NCI-H460 (cell line): ENCODE measurements around the gene ERF. TPM values are rescaled to one million over a fixed set of nuclear protein-coding genes. Genes with fewer than 3 reads are reported as not detected.
A peak's percentile ranks its signal among the peaks of the same experiment; 100 is the strongest.

Experiments used
- DNase-seq: peaks from one replicate; pipeline ENCODE4 v3.0.0-alpha.2; 2016; ENCODE audit warnings: low read depth; ENCODE audit errors: extremely low read depth
- total RNA-seq: library from RNA; depleted of rRNA; stranded (reverse); fragments of >200 nt; shearing (Covaris generic); gene quantifications from 2 replicates; pipeline ENCODE4 v1.2.3, GENCODE V29; 2014

Gene ERF
- total RNA-seq, 1 experiment from 2014 or later = 16.1 TPM

DNA sequence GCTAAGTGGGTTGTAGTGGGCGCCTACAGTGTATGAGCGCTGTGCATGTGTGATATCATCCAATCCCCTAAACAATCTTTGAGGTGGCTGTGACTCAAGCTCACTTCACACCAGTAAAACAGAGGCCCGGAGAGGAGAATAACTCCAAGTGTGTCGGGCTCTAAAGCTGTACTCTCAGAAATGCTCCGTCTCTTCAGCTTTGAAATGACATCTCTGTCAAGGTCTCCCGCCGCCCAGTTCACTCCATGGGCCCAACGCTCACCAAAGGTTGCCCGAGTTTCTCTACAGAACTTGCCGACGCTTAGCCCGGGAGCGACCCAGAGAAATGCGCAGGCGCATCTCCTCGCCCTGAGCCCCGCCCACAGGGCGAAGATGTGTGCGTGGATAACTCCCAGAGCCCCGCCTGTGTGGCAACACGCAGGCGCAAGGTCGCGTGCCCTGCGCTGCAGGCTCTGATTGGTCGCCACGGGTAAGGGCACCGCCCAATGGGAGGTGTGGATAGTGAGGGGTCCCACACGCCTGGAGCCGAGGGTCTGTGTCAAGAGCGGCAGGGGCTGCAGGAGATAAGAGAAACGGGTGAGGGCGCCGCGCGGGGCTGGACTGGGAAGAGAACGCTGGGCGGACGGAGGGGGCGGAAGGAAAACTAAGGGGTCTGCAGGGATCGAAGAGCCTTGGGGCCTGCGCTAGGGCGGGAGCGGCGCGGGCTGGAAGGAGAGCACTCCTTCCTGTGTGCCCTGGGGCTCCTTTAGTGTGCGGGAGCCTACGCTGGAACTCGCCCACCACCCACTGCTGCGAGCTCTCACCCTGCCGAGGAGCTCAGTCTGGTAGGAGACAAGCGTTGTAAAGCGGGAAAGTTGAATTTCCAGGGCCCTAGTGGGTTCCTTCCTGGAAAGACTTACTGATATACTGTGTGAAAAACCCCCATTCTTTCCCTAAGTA is 34.8 kb downstream of the ERF start, which contains the start of gene ZNF526:
Gene ZNF526, plus strand, starts transcription at position 501 of the 939 bp plus-strand sequence. CDS start 4,092 bp downstream, outside the sequence.
- peak; percentile 92 for DNase-seq

DNA sequence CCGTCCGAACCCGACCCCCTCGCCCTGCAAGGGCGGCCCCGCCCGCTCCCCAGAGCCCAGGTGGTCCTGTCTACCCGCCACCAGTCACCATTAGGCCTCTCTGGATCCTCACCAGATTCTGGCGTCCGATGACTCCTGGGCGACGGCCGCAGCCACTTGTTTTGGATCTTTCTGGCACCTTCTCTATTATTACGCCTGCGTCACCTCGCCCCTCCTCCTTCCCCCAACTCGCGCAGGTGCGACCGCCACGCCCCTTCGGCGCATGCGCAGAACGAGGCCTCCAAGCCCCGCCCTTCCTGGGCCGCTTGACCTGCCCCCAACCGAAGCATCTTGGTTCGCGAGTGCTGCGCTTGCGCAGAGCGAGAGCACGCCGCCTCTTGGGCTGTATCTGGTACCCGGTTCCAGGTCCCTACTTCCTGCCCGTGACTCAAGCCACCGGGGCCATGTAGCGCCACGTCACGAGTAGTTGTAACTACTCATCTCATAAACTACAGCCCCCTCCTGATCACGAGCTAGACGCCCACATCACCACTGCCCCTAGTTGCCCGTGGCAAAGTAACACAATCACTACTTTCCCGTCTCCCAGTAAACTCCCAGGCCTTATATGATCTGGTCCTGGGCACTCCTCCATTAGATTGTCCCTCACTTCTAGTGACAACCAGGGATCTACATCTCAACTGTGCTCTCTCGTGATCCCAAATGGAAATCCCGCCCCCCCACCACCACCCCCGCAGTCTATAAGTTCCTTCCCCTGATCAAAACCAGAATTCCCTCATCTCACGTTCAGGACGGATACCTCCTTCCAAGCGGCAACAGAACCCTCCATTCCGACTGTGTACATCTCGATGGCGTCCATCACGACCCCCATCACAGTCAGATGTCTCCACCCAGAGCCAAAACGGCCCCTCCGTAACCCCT is 37.1 kb downstream of the ERF start, which contains the start of gene DEDD2:
Gene DEDD2, minus strand, starts transcription at position 158 of the 918 bp plus-strand sequence. CDS start 670 bp downstream, outside the sequence.
- DNase-seq = peak; percentile 93

DNA sequence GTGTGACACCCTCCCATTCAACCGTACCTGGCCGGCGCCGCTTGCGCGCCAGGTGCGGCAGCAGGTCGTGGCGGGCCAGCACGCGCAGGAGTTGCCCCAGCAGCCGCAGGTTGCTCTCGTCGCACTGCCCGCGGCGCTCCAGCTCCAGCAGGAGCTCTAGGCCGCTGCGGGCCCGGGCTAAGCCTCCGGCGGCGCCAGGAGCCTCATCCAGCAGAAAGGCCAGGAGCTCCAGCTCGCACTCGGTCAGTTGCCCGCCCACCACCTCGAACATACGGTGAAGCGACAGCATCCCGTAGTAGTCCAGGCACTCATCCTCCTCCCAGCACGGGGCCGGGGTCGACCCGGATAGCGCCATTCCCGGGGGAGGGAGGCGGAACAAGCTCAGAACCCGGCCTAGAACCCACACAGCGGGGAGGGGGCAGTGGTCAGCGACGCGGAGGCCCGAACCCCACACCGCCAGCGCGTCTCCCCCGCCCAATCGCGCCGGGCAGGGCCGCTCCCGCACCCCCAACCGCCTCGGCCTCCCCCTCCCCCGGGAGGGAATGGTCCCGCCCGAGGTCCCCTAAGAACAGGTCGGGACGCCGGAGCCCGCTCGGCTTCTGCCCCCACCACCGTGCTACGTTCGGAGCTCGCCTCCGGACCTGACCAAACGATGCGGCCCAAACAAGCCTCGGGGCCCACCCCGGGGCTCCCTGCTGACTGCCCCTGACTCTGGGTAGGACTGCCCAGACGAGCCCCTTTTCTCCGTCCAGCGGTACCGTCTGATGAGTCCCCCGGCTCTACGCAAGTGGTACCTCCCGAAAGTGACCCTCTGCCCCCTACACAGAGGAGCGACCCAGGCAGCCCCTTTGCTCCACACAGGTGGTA is 38.0 kb downstream of the ERF start:
- no peak for DNase-seq

DNA sequence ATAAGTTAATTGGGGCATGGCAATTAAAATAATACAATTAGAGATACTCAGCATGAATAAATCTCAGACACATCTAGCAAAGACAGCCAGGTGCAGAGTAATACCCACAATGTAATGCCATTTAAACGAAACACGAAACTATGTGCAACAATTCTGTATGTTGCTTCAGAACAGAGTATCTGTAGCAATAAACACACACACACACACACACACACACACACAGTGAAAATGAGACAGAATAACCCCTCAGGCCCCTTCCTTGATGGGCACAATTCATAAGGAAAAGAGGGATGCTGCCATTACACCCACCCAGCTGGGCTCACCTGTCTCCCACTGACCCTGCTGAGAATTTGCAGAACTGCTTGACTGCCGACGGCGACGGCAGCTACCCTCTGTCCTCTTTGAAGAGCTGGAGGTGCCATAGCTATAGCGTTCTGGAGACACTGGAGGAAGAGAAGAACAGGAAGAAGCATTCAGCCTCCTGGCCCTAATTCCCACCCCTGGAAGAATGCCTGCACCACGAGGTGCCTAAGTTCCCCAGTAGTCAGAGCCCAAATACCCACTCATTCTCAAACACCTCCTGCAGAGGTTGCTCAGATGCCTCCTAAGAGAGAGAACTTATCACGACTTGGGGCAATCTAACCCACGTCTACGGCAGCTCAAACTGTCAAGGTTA is 40.0 kb downstream of the ERF start:
- no peak for DNase-seq

DNA sequence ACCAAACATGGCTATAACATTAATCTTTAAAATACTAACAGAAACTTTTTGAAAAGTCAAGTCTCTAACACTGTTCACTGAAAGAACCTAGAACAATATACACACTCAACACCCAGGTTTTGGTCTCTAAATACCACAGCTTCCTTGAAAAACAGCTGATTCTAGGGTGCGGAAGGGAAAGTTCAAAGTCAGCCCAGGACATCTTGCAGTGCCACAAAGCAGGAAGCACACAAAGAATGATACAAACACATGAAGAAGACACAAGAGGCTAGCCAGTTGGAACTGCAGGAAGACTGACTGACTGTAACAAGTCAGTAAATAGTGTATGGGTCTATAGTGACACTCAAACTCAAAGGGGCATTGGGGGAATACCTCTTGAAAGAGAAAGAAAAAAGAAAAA is 42.0 kb downstream of the ERF start:
- no peak for DNase-seq

DNA sequence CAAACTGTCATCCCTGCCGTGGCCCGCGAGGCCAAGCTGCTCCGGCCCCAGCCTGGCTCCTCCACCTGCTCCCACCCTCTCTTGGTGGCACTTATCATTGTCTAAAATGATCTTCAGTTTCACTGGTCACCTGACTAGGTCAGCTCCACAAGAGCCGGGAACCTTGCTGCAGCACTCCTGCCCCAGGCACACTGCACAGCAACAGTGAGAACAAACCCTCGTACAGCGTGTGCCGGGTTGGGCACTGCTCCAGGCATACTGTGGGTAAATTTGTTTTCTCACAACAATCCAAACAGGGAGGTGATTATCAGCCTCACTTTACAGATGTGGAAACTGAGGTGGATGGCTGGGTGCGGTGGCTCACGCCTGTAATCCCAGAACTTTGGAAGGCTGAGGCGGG is 46.3 kb downstream of the ERF start:
- no peak for DNase-seq

DNA sequence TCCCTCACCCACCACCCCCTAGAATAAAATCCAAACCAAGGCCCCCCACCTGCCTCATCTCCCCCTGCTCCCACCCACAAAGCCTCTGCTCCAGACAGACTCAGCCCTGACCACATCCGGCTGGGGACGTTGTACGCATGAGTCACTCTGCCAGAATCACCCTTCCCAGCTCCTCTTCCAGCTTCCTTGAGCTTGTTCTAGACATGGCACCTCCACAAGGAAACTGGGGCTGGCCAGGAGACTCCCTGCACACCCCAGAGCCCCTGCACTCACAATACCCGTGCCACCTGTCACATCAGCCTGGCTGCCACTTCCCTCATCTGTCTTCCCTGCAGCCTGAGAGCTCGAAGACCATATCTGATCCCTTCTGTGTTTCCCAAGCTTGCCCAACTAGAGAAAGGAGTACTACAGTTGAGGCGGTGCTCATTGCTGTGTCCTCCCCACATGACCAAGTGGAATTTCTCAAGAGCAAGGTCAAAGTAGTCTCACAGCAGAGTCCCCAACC is 47.1 kb downstream of the ERF start:
- no peak for DNase-seq

DNA sequence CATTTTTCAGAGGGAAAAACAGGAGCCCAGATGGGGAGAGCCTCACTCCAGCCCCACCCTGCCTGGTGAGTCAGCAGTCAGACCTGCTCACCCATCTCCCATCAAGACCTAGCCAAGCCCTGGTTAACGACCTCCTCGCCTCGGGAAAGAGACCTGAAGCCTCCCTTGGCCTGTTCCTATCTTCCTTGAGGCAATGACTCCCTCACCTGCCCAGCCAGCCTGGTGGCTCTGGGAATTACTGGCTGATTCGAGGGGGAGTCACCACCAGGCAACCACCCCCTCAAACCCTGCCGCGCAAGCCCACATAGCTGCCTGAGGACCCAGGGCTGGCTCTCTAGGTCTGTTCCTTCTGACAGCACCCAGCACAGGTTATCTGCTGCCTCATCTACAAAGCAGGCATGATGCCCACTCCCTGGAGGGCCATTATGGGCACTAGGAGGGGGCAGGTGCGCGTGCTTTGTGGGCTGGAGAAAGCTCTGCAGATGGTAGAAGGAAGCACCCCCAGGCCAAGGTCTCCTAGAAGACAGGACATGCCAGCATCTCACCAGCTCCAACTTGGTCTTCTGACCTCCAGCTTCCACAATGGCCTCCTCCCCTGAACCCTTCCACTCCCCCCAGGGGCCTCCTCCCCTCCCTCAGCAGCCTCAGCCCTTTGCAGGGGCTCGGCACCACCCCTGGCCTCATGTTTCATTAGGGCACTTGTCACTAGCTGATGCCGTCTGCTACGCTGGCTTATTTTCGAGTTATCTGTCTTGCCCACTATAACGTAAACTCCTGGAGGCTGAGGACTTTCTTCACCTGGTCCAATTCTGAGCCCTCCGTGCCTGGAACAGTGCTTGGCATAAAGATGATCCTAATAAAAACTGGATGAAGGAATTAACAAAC is 47.8 kb downstream of the ERF start:
- no peak for DNase-seq

DNA sequence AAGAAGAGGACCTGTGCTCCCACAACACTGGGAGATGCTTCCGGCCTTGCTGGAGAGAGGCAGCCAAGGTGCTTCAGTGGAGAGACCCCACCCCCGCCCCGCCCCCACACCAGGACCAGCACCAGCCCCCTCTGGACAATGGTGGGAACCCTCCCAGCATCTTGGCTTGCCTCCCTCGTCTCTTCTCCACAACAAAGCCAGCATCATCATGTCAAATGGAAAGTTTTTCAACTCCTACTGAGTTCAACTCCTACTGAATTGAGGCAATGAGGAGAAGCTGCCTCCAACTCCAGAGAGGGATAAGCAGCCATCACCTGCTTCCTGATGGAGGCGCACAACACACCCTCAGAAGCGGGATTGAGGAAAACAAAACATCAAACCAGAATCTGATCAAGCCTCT is 50.3 kb downstream of the ERF start:
- no peak for DNase-seq

DNA sequence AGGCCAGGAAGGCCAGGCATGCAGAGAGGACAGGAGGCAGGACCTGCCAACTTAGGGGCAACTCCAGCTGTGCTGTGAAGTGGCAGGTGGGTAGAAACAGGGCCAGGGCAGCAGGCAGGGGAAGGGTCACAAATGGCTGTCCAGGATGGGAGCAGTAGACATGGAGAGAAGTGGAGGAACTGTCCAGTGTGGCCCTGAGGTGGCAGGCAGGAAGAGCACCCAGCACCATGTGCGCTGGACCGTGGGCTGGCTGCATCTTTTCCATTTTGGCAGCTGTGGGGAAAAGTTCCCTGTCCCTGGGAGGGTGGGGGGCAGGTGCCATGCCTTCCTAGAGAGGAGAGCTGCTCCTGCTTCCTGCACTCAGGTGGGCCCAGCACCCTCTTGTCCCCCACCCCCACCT is 51.2 kb downstream of the ERF start:
- DNase-seq = no peak

DNA sequence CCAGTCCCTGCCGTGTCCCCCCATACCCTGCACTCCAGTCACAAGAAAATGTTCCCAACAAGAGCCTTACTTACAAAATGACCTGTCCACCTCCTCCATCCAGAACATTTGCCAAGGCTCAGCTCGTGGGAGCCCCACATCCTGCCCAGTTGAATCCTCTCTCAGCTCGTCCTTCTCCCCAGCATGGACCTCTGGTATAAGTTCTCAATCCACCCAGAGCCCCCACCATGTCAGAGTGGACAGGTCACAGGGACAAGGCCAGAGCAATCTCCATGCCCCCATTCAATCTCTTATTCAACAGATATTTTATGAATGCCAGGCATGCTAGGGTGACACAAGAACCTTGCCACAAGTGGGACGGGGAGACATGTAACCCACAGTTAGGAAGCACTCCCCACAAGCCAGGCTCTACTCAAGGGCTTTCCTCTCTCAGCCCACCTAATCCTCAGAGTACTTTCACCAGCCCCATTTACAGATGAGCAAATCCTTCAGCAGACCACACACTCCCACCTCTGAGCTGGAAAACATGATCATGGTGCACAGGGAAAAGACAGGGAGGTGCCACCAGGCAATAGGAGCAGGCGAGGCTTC is 52.5 kb downstream of the ERF start:
- DNase-seq = no peak

DNA sequence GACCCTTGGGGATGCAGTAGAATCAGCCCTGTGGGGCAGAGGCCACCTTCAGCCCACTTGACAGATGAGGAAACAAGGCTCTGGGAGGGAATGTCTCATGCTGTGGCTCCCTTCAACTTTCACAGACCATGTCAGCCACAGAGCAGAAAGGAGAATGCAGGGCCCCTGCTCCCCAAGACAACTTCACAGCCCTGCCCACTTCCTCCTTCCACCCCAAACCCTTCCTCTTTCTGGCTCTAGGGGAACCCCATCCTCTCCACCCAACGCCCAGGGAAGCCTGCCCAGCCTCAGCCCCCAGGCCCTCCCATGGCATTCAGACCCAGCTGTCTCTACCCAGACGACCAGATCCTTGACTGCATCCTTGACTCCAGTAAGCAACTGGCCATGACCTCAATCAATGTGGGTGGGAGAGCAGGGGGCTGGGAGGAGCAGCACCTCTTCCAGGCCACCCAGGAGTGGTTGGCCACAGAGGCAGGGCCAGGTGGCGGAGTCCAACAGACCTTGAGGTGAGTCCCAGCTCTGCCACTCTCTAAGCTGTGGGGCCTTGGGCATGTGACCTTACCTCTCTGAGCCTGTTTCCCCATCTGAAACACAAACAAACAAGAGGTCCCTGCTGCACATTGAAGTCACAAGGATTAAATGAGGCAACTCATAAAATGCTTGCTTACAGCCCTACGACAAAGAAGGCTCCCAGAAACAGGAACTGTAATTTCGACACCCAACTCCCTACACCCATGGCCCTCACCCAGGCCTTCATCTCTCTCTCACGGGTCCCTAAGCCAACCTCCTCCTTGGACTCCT is 53.2 kb downstream of the ERF start:
- no peak for DNase-seq

DNA sequence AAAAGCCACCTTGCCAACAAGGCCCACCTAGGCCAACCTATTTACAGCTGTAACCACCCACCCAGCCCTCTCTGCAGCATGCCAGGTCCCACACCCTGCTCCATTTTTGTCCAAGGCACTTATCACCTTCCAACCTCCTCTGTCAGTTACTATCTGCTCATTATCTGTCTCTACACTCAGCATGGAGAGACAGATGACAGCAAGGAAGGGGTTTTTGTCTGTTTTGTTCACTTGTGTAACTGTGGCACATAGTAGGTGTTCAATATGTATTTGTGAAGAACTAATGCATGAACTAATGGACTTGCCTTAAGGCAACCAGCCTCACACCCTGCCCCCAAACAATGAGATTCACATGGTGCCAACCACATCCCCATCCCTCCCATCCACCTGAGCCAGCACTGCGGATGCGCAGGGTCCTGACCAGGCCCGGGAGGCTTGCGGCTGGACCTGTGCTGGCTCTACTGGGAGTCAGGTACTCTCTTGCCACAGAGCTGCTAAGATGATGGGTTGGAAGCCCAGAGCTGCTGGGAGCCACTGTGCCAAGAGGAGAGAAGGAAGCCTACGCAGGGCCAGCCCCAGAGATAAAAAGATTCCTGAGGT is 54.7 kb downstream of the ERF start:
- DNase-seq = no peak

DNA sequence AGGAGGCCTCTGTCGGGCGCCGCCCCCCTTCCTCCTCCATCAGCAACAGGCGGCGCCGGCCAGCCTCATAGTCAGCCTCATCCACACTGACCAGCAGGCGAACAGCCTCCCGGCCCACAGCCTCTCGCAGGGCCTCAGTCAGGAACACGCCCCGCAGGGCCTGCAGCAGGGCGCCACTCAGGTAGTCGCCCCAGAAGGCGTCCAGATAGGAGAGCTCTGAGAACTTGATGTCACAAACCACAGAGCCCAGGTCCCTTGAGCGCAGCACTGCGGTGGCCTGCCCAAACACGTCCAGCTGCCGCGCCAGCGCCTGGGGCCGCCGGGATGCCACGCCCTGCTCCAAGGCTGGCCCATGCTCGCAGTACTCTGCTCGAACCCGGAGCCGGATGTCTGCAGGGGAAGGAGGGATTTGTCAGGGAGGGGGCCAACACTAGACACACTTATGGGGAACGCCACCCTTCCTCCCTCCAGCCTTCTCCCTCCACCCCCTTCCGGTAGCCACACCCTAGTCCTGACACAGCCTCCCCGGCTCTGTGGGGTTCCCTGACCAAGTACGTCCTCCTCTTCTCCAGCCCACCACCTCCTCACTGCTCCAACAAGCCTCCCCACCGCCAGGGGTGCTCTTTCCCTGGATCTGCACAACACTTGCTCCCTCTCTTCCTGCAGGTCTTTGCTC is 55.4 kb downstream of the ERF start:
- DNase-seq = no peak

DNA sequence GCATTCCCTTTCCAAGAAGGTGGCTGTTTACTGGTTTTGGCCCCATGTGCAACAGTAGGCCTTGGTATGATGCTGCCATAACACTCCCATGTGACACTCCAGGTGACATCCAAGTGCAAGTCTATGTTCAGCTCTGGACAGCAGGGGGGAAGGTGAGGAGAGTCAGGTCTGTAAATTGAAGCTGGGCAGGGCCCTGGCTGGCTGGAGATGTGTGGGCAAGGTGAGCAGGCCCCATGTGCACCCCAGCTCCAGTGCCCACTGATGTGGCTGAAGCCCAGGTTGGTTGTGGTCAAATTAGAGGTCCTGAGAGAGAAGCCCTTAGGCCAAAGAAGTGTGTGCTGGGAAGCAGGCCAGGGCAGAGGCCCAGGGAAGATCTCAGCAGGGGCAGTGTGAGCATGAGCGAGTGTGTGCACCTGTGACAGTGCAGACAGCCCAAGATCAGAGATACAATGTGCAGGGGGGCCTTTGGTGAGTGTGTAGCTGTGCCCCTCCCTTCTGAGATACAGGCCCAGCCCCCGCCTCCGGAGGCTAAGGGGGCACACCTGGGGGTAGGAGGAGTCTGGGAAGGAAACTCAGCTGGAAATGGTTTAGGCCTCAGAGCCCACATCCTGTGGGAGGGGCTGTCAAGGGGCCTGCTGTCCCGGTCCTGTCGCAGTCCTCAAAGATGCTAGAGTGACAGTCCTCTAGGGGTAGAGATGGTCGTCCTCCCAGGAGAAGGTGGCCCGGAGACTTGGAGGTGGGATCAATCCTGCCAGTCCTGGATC is 56.1 kb downstream of the ERF start:
- no peak for DNase-seq
